PFSK-1 (cell line): ENCODE measurements around the gene PITX2.

Experiments
- FOXP2 ChIP-seq: optimal IDR thresholded peaks from 2 replicates; pipeline ENCODE3; 2011; ENCODE audit warnings: borderline replicate concordance, control low read depth, inconsistent platforms; ENCODE audit not compliant: insufficient read depth; ENCODE audit errors: extremely low read length, extremely low read depth
- POLR2AphosphoS5 ChIP-seq: IDR thresholded peaks from 2 replicates; pipeline ENCODE4 v1.6.1; 2012; ENCODE audit warnings: low read depth, mild to moderate bottlenecking, control low read depth, low read length, moderate library complexity
- SIN3A ChIP-seq: IDR thresholded peaks from 2 replicates; pipeline ENCODE4 v1.6.1; 2012; ENCODE audit warnings: mild to moderate bottlenecking, low read length, moderate library complexity, borderline replicate concordance; ENCODE audit not compliant: insufficient read depth
- TAF1 ChIP-seq: IDR thresholded peaks from 2 replicates; pipeline ENCODE4 v1.6.1; 2012; ENCODE audit warnings: low read length, control low read depth, borderline replicate concordance; ENCODE audit not compliant: insufficient read depth
- TF ChIP-seq, protein P1 (sequence below), 2 experiments: IDR thresholded peaks; 2 replicates each; pipeline versions ENCODE4 v1.6.1 to v1.8.0; 2011 to 2012; ENCODE audit warnings: low read depth in 2 of 2, low read length in 2 of 2, control low read depth in 1 of 2, inconsistent platforms in 1 of 2, mild to moderate bottlenecking in 1 of 2, moderate library complexity in 1 of 2; ENCODE audit not compliant: insufficient read depth in 1 of 2

The PITX2 gene

DNA sequence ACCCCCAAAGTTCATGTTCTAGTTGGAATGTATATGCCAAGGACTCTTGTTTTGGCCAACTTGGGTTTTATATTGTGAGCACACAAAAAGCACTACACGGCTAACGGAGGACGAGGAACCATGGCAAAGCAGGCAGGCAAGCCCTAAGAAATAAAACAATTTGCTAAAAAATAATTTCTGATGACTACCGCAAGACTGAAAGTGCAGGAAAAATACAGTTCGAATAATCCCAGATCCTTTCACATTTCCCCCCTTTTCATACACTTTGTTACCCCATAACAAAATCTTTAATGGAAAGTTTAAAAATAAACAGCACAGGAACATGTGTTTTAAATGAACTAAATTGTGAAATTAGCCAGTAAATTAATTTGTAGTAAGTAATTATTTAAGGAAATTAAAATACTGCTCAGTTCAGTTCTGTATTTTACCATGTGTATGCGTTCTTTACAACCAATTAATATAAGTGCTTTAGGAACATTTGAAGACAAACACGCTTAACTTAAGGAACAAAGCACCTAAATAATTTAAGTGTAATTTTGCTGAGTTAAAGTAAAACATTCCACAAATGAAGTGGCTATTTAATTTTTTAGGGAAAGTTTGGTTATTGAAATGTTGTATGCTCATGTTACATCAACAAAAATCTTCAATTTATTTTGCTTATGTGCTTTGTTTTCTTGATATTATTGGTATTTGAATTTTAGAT lies 12.4 kb upstream of the PITX2 start:
- TF ChIP-seq POLR2AphosphoS5 (no peak), SIN3A (no peak), TAF1 (no peak), FOXP2 (no peak)
- TF ChIP-seq, protein P1, sequence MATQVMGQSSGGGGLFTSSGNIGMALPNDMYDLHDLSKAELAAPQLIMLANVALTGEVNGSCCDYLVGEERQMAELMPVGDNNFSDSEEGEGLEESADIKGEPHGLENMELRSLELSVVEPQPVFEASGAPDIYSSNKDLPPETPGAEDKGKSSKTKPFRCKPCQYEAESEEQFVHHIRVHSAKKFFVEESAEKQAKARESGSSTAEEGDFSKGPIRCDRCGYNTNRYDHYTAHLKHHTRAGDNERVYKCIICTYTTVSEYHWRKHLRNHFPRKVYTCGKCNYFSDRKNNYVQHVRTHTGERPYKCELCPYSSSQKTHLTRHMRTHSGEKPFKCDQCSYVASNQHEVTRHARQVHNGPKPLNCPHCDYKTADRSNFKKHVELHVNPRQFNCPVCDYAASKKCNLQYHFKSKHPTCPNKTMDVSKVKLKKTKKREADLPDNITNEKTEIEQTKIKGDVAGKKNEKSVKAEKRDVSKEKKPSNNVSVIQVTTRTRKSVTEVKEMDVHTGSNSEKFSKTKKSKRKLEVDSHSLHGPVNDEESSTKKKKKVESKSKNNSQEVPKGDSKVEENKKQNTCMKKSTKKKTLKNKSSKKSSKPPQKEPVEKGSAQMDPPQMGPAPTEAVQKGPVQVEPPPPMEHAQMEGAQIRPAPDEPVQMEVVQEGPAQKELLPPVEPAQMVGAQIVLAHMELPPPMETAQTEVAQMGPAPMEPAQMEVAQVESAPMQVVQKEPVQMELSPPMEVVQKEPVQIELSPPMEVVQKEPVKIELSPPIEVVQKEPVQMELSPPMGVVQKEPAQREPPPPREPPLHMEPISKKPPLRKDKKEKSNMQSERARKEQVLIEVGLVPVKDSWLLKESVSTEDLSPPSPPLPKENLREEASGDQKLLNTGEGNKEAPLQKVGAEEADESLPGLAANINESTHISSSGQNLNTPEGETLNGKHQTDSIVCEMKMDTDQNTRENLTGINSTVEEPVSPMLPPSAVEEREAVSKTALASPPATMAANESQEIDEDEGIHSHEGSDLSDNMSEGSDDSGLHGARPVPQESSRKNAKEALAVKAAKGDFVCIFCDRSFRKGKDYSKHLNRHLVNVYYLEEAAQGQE (IDR thresholded peaks at IDR 0.05; ENCODE audit: insufficient read depth in 1 of 2, low read depth in 2 of 2, low read length in 2 of 2) = no peak

DNA sequence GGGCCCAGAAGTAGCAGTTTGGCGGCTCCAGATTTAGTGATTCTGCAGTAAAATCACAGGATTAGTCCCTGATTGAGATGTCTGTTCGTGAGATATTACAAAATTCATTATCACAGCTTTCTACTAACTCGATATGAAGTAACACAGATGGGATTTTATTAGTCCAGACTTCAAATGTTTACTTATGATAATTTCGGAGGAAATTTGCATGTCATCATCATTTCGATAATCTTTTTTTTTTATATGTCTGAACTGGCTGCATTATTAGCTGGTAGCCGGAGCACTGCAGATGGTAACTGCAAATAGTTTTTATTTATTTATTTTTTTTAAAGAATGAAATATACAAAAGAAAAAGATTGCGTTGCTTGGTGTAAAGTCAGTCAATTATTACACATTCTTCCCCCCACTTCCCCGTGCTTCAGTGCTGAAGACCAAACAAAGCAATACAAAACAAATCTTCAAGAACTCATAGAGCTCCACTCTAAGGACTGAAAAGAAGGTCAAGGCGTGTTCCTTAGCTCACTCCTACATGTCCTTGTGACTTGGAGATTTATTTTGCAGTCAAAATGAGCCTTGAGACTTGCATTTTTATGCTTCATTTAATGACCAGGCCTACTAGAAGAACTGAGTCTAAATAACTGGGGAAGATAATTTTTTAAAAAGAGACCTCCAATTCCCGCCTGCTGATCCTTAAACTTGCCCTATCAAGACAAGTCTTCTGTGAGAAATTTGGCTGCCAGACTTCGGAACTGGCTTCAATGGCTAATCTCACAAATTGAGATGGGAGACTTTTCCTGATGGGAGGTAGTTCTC lies 11.7 kb upstream of the PITX2 start:
- TF ChIP-seq POLR2AphosphoS5 = no peak
- no peak for TF ChIP-seq SIN3A
- TF ChIP-seq, protein P1 (IDR thresholded peaks at IDR 0.05; ENCODE audit: insufficient read depth in 1 of 2, low read depth in 2 of 2, low read length in 2 of 2) = no peak
- no peak for TF ChIP-seq TAF1
- no peak for TF ChIP-seq FOXP2

DNA sequence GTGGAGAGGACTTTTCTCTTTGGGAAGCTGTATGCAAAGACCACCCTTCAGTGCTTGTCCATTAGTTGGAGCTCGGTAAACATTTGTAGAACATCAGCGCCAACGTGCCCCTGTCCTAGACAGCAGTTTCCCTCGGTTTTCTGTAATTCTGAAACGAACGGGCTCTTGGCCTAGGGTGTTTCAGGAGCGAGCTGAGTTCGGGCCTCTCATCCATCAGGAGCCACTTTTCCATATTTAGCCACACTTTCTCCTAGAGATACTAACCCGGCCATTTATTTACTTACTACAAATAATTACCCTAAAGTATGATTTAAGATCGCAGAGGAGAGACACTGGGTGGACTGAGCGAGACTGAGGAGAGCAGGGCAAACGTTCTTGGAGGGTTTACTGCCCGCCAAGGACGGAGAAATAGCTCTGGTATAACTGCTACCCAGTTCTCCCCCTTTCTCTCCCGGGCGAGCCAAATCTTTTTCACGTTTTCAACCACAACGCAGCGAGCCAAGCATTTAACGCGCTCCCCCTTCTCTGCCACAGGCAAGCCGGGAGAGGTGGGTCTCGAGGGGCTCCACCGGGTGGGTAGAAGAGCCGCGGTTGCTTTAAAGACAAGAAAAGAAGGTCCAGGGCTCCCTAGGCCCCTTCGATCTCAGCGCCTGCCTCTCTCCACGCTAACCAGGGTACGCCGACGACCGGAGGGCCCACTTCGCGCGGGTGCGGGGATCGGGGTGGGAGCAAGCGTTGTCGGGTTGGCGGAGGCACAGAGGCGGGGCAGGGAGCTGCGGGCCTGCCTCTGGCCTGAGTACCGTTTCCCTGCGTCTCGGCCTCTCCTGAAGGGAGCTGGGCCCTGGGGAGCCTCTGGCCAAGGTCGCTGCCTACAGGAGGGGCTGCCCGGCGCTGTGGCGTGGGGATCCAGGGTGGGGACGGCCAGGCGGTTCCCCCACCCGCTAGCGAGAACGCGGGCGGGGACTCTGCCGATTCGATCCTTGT lies 10.8 kb upstream of the PITX2 start:
- TF ChIP-seq POLR2AphosphoS5 (no peak), SIN3A (no peak), FOXP2 (no peak), TAF1 (no peak)
- TF ChIP-seq, protein P1 (IDR thresholded peaks at IDR 0.05; ENCODE audit: insufficient read depth in 1 of 2, low read depth in 2 of 2, low read length in 2 of 2) = no peak

DNA sequence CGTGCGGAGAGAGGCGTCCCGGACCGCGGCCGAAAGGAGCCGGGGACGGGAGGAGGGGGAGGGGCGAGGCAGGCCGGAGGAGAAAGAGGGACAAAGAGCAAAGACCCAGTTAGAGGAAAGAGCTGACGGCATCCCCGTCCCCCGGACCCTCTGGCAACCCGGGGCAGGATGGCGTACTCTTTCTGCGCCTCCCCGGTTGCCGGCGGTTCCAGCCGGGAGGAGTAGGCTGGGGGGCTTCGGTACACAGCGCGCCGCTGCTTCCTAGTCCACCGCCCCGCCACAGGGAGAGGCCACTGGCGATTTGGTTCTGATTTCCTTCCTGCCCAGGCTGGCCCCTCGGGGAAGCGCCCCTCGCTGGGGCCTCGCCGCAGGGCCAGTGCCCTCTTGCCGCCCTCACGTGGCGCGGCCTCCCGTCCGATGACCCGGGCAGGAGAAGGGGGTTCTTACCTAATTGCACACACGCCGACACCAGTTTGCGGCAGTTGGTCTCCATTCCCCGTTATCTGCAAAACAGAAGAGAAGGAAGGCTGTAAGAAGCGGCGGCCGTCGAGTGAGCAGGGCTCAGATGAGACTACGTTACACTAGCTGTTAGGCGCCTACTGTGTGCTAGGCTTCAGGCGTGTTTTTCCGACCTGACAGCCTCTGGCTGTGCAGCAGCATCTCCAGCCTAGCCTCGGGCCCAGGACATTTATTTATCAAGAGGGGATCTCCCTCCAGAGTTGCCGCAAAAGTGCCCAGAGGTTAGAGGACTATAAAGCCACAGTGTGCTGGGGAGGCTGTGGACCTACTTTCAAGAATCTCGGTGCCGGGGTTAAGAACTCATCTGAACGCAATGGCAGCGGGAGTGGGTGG lies 9.9 kb upstream of the PITX2 start:
- TF ChIP-seq POLR2AphosphoS5 = no peak
- no peak for TF ChIP-seq TAF1
- no peak for TF ChIP-seq SIN3A
- TF ChIP-seq, protein P1 (IDR thresholded peaks at IDR 0.05; ENCODE audit: insufficient read depth in 1 of 2, low read depth in 2 of 2, low read length in 2 of 2) = no peak
- no peak for TF ChIP-seq FOXP2
